Right forelimb (tissue), 1 donor: ENCODE results near the gene CDH4.

Source experiments
- DNase-seq: peaks from one replicate; pipeline ENCODE4 v3.0.0-alpha.2; 2018

The CDH4 gene

DNA sequence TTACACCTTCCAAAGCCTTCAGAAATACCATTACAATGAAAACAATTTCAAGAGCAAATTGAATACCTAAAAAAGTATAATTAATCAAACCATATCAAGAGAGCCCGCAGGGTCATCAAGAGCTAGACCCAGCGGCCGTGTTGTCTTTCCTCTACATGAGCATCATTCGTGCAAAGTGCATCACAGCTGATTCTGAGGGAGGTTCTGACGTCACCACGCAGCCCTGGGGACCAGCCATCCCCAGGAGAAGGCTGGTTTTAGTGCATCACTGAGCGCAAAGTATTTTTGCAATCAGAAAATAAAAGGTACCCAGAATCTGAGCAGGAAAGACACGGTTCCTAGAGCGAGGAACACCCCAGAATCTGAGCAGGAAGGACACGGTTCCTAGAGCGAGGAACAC, 371.4 kb downstream of the CDH4 start:
- DNase-seq = no peak

DNA sequence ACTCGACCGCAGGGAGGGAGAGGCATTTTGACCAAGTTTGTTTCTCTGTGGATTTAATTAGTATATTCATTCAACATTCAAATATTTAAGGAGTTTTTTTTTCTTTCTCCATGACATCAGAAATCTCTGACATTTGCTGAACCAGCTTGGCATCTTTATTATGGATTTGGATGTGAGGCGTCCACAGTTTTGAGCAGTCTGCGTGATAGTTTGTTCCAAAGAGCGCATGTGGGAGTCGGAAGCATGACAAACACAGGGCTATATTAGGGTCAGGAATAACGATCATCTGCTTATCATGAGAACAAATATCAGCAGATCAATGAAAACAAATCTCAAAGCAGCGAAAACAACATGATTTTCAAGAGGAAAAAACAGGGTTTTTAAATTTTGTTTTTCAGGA, 373.2 kb downstream of the CDH4 start:
- DNase-seq = no peak

DNA sequence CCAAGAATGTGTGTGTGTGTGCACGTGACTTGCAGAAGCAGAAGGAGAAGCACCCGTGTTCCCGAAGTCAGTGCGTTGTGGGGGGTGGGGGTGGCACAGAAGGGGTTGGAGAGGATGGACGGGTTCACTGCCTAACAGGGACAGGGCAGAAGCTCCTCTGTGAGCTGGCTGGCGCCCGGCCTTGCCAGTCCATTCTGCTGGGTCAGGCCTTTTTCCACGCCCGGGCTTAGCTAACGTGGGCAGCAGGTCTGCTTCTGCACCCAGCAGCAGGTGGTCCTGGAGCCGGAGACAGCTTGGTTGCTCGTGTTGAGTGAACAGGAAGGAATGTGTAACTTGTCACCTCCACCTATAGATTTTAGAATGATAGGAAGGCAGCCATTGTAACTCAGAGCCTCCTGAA, 374.4 kb downstream of the CDH4 start:
- no peak for DNase-seq

GRCh38 chr20:61627791-61628415, 375.8 kb downstream of the CDH4 start:
- DNase-seq = no peak

DNA sequence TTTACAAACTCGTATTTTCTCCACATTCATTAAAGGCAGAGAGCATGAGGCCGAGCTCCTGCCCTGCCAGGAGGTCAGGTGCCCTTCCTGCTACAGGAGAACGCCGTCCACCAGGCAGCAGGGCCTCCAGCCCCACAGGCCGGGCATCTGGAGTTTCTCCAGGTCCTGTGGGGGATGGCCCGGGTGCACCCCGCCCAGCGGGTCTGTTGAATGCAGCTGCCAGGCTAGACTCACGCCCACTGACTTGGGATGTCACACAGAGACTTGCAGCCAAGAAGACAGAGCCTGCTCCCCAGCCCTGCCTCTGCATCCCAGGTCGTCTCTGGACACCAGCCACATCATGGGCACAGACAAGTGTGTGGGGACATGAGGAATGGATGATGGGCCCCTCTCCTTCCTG, 376.4 kb downstream of the CDH4 start:
- DNase-seq = no peak

- DNase-seq = peak; percentile 55
Observed at GRCh38 chr20:61628901-61629601, 377.0 kb downstream of the CDH4 start.

DNA sequence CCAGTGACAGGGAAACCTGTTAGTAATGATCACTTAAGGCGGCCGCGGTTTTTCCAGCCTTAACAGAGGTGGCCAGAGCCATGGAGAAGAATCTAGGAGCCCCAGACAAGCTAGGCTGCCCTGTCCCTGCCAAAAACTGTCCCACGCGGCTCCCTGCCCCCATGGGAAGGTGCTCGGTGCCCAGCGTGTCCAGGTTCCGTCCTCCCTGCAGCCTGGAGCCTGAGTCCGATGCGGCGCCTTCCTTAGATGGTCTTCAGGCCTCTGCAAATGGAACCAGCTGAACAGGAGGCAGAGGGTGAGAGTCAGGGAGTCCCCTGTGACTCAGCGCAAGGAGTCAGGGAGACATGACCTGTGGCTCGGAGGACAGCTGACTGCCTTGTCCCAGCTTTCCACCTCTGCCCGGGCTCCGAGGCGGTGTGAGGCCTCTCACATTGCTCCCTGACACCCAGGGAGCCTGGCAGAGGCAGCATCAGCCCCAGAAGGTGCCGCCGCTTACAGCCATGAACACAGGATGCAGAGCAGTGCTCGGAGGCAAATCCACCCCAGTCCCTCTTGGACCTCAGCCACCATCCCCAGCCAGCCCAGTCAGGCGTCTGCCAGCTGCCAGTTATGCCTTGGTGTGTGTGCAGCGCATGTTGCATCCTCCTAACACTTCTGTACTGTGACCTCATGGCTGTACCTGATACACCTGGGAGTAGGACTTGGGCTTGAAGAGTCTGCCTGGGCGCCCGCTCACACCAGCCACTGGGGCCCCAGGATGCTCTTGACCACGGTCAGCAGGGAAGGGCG, 377.7 kb downstream of the CDH4 start:
- DNase-seq = no peak

DNA sequence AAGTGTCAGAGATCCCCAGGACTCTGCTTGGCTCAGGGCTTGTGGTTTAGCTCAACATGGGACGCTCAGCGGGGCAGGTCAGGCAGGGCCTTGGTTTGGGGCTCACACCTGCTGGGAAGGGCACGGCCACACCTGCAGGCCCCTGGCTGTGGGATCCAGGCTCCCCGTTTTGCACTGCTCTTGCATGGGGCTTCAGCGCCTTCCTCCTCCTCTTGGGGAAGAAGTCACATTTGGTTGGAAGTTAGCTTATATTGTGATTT, 378.3 kb downstream of the CDH4 start:
- no peak for DNase-seq

DNA sequence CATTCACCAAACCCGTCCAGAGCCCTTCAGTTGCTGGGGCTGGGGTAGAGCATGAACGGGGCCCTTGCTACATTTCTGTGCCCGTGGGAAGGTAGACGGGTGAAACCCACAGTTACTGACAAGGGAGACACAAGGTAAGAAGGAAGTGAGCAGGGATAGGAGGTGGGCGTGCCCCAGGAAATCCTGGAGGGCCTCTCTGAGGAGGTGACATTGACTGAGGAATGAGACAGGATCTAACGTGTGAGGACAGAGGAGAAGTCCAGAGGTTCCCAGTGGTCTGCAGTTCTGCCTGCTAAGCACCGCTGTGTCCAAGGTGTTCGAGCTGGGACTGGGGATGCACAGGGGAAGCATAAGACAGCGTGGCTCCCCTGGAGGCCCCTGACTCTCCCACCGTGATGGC, 378.8 kb downstream of the CDH4 start:
- DNase-seq = no peak

- DNase-seq = no peak
Observed at GRCh38 chr20:61631751-61632150, 379.7 kb downstream of the CDH4 start.

DNA sequence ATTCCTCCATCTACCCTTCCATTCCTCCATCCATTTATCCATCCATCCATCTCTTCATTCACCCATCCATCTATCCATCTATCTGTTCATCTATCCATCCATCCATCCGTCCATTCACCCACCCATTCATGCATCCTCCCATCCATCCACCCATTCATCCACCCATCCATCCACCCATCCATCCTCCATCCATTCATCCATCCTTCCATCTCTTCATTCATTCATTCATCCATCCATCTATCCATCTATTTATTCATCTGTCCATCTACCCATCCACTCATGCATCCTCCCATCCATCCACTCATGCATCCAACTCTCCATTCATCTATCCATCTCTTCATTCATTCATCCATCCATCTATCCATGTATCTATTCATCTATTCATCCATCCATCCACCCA, 380.9 kb downstream of the CDH4 start:
- no peak for DNase-seq

- DNase-seq = no peak
Observed at GRCh38 chr20:61634376-61635145, 382.5 kb downstream of the CDH4 start.

- DNase-seq = no peak
Observed at GRCh38 chr20:61635721-61636455, 383.8 kb downstream of the CDH4 start.

DNA sequence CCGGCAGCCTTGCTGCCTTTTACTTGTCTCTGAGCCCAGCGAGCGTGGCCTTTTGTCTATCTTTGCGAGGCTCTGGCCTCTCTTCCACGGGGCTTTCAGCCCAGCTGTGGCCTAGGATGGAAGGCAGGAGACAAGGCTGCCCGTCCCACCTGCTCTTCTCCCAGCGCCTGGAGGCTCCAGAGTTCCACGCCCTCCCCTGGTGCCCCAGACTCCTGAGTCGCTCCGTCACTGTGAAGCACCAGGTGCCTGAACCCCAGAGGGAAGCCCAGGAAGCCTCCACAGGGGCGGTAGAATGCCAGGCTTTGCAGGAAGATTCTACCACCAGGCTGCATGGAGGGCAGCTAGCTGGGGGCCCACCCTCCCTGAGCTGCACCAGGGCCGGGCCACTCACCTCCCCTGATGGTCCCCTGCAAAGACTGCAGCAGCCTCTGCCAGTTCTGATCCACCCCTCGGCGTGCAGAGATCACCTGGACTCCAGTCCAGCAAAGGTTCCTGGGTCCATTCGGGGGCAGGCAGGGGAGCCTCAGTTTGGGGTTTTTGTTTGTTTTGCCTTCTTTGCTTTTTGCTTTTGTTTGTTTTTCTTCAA, 384.6 kb downstream of the CDH4 start:
- DNase-seq = no peak

- DNase-seq = no peak
Observed at GRCh38 chr20:61638802-61639585, 386.9 kb downstream of the CDH4 start.

- no peak for DNase-seq
Observed at GRCh38 chr20:61640131-61640870, 388.2 kb downstream of the CDH4 start.

DNA sequence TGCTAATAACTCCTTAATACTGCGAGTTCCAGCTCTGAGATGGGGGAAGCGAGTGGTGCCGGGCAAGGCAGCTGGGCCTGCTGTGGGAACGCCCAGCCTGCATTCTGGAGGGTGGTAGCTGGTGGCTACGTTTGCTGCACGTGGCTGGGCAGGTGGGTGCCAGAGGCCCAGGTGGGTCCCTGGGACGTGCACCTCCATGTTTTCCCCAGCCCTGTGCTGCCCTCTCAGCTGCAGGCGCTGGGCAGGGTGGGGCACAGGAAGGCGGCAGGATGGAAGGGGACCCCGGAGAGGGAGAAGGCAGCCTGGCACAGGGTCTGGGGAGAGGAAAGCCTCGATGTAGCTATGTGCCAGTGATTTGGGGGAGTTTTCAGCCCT, 388.8 kb downstream of the CDH4 start:
- no peak for DNase-seq

DNA sequence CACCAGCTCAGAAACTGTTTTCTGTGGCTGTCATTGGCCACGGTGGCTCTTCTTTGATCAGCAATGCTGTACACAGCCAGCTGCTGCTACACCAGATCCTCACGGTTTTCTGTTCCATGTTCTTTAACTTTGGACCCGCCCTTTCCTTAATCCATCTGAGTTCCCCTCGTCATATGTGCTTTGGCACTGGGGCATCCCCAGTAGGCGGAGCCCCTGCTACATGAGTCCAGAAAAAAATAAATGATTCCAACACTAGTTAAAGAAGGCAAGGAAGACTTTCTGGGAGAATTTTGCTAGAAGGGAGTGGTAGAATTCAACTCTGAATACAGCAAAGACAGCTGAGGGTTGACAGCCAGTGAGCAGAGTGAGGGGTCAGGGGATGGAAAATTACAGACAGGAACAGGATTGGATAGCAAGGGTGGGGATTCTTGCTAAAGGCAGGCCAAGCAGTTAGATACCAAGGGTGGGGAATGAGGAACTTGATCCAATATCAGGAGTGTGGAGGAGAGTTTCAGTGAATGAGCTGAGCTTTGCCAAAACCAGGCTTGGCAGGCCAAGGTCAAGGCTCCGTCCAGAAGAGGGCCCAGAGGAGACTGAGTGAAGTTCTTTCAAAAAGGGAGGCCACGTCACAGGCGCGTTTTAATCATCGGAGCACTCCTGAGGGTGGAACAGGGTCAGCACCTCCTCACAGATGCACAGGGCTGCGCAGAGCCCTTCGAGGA, 391.8 kb downstream of the CDH4 start:
- peak; percentile 66 for DNase-seq

- DNase-seq = peak; percentile 58
Observed at GRCh38 chr20:61644378-61645076, 392.5 kb downstream of the CDH4 start.

GRCh38 chr20:61645732-61646131, 393.7 kb downstream of the CDH4 start:
- DNase-seq = no peak
